Esophagus muscularis mucosa (tissue), 4 donors: ENCODE results near the gene CSTF2T. TPM values are rescaled to one million over a fixed set of nuclear protein-coding genes. Genes with fewer than 3 reads are reported as not detected.

ENCODE experiments used
- DNase-seq: peaks from one replicate; pipeline ENCODE4 v3.0.0-alpha.2; 2017; ENCODE audit errors: extremely low spot score
- H3K27ac ChIP-seq, 4 donors: fragments of 200-600 bp; sonication (generic); replicated peaks in 1 of 4; 1 replicate in 3 of 4; 2 replicates in 1 of 4; pipeline ENCODE4 v1.5.1; 2016 to 2019; ENCODE audit warnings: mild to moderate bottlenecking in 1 of 4
- H3K27me3 ChIP-seq, 4 donors: fragments of 200-600 bp; sonication (generic); one replicate each; pipeline versions ENCODE4 v1.5.1 to v1.6.0; 2016 to 2019
- H3K36me3 ChIP-seq, 4 donors: fragments of 200-600 bp; sonication (generic); one replicate each; pipeline ENCODE4 v1.5.1; 2016 to 2019
- H3K4me1 ChIP-seq, 4 donors: fragments of 200-600 bp; sonication (generic); one replicate each; pipeline ENCODE4 v1.5.1; 2016 to 2019
- H3K4me3 ChIP-seq, 4 donors: fragments of 200-600 bp; sonication (generic); 1 replicate in 2 of 4; 2 replicates in 2 of 4; pipeline ENCODE4 v1.5.1; 2016 to 2019; ENCODE audit warnings: mild to moderate bottlenecking in 4 of 4, moderate library complexity in 1 of 4
- H3K9me3 ChIP-seq, 4 donors: fragments of 200-600 bp; sonication (generic); 1 replicate in 3 of 4; 2 replicates in 1 of 4; pipeline ENCODE4 v1.5.1; 2016 to 2019
- EP300 ChIP-seq: sonication (generic); formaldehyde crosslinking; IDR thresholded peaks from one replicate; pipeline ENCODE4 v1.6.1; 2017; ENCODE audit warnings: antibody characterized with exemption
- POLR2A ChIP-seq: fragments of 450-650 bp; IDR thresholded peaks from one replicate; pipeline ENCODE4 v1.6.1; 2017; ENCODE audit warnings: antibody characterized with exemption, moderate library complexity, mild to moderate bottlenecking, low read depth
- POLR2AphosphoS5 ChIP-seq, 2 donors: sonication (generic); formaldehyde crosslinking; IDR thresholded peaks; one replicate each; pipeline ENCODE4 v1.6.1; 2017; ENCODE audit warnings: antibody characterized with exemption in 2 of 2
- WGBS: methylation state at CpG from one replicate; pipeline ENCODE4 v1.1.5; 2018; 5-methylcytosine and 5-hydroxymethylcytosine counted together
- intact Hi-C: fragments of 100-400 bp; cut with DNase I; formaldehyde crosslinking; loops from one replicate; pipeline ENCODE4 v1.15.1; 2023
- total RNA-seq, 4 donors: library from RNA; depleted of rRNA; stranded (reverse); fragments of >200 nt; gene quantifications; one replicate each; pipeline versions ENCODE4 v1.1.0 to v1.2.1, GENCODE V29; 2016
- TF ChIP-seq, protein P1 (sequence below), 3 experiments: fragments of 200-600 bp in 2 of 3; fragments of 450-650 bp in 1 of 3; sonication (generic) in 2 of 3; IDR thresholded peaks; one replicate each; pipeline ENCODE4 v1.5.1; 2017 to 2019; ENCODE audit warnings: antibody characterized with exemption in 3 of 3, mild to moderate bottlenecking in 2 of 3, moderate library complexity in 1 of 3

The CSTF2T gene
- total RNA-seq, 4 donors from 2014 or later: 18.3 to 35.1 (median 25.5) TPM

DNA sequence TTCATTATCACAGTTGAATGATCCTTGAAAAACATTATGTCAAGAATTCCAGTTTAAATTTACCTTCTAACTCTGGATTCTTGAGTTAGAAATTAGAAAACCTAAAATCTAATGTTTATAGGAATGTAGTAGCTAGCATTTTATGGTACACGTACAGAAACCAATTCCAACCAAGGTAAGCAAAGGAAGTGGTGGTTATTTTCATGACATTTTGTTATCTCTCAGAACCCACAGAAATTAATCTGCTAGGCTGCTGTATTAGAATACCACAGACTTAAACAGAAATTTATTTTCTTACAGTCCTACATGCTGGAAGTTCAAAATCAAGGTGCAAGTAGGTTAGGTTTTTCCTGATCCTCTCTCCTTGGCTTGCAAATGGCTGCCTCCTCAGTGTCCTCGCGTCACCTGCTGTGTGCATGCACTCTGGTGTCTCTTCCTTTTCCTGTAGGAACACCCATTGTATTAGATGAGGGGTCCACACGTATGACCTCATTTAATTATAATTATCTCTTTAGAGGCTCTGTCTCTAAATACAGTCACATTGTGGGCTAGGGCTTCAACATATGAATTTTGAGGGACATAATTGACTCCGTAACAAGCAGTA lies 8.5 kb upstream of the CSTF2T start:
- H3K27me3 ChIP-seq: no peaks in the 10 kb centered on the region
- H3K4me3 ChIP-seq: peak overlapping the region in 1 of 4 donors; percentile 3
- intact Hi-C loops: loop anchor here (5.0 kb wide), 1 partner anchor 249 kb away; no protein-coding TSS in a partner anchor
- peak overlapping the region; percentile 78 to 86 (median 81) for H3K27ac ChIP-seq
- TF ChIP-seq EP300: no peak
- no peak for TF ChIP-seq POLR2AphosphoS5 (IDR thresholded peaks at IDR 0.05)
- TF ChIP-seq, protein P1, sequence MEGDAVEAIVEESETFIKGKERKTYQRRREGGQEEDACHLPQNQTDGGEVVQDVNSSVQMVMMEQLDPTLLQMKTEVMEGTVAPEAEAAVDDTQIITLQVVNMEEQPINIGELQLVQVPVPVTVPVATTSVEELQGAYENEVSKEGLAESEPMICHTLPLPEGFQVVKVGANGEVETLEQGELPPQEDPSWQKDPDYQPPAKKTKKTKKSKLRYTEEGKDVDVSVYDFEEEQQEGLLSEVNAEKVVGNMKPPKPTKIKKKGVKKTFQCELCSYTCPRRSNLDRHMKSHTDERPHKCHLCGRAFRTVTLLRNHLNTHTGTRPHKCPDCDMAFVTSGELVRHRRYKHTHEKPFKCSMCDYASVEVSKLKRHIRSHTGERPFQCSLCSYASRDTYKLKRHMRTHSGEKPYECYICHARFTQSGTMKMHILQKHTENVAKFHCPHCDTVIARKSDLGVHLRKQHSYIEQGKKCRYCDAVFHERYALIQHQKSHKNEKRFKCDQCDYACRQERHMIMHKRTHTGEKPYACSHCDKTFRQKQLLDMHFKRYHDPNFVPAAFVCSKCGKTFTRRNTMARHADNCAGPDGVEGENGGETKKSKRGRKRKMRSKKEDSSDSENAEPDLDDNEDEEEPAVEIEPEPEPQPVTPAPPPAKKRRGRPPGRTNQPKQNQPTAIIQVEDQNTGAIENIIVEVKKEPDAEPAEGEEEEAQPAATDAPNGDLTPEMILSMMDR (IDR thresholded peaks at IDR 0.05): no peak
- no peak for TF ChIP-seq POLR2A
- H3K9me3 ChIP-seq: no peaks in the 10 kb centered on the region
- DNase-seq: no peak
- no peaks in the 10 kb centered on the region for H3K36me3 ChIP-seq
- WGBS: 86% methylated on average over 5 of the region's 5 CpGs
- peaks cover 28 to 45% (median 40%) of the 10 kb centered on the region in 4 donors for H3K4me1 ChIP-seq

- intact Hi-C loops: loop anchor here (5.0 kb wide), 1 partner anchor 250 kb away; no protein-coding TSS in a partner anchor
- peaks cover 28 to 45% (median 40%) of the 10 kb centered on the region in 4 donors for H3K4me1 ChIP-seq
- no peak for DNase-seq
- H3K4me3 ChIP-seq: peak overlapping the region in 1 of 4 donors; percentile 3
- H3K27ac ChIP-seq: peak overlapping the region; percentile 78 to 86 (median 81)
- TF ChIP-seq EP300 (peak; percentile 59), POLR2A (no peak), POLR2AphosphoS5 (IDR thresholded peaks at IDR 0.05) (peak; percentile 33 to 49)
- TF ChIP-seq, protein P1 (IDR thresholded peaks at IDR 0.05): no peak
- H3K27me3 ChIP-seq: no peaks in the 10 kb centered on the region
- no peaks in the 10 kb centered on the region for H3K36me3 ChIP-seq
- no peaks in the 10 kb centered on the region for H3K9me3 ChIP-seq
- WGBS: 57% methylated on average over 6 of the region's 6 CpGs
These were observed 8.0 kb upstream of the CSTF2T start for GRCh38 chr10:51707392-51707791.

- Histone ChIP-seq H3K4me3 (no peak overlapping the region), H3K4me1 (peaks cover 28 to 45% (median 40%) of the 10 kb centered on the region in 4 donors), H3K27me3 (no peaks in the 10 kb centered on the region), H3K36me3 (no peaks in the 10 kb centered on the region), H3K9me3 (no peaks in the 10 kb centered on the region), H3K27ac (peak overlapping the region; percentile 78 to 86 (median 81))
- no peak for DNase-seq
- TF ChIP-seq EP300: no peak
- TF ChIP-seq POLR2A: no peak
- TF ChIP-seq, protein P1 (IDR thresholded peaks at IDR 0.05): no peak
- peak; percentile 54 to 80 for TF ChIP-seq POLR2AphosphoS5 (IDR thresholded peaks at IDR 0.05)
- WGBS: 49% methylated on average over 3 of the region's 3 CpGs
- intact Hi-C loops: loop anchor here (5.0 kb wide), 1 partner anchor 251 kb away; no protein-coding TSS in a partner anchor
These were observed 6.8 kb upstream of the CSTF2T start for GRCh38 chr10:51706225-51706624.

DNA sequence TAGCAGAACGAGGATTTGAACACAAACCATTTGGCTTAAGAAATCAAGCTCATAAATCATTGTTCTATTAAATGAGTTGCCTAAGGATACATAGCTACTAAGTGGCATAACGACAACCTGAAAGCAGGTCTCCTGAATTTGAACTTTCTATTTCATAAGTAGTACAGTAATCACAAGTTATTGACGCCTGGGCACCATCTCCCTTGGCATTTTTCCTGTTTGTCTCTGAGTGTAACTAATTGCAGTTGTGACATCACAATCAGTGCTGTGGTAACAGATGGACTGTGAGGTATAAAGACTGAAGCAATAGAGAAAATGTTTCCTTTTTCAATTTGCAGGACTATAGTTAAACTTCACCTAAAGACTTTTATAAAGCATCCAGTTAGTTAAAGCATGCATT lies 6.4 kb upstream of the CSTF2T start:
- Histone ChIP-seq H3K36me3 (no peaks in the 10 kb centered on the region), H3K27me3 (no peaks in the 10 kb centered on the region), H3K9me3 (no peaks in the 10 kb centered on the region), H3K27ac (peak overlapping the region; percentile 78 to 86 (median 81)), H3K4me3 (no peak overlapping the region), H3K4me1 (peaks cover 28 to 45% (median 41%) of the 10 kb centered on the region in 4 donors)
- TF ChIP-seq, protein P1 (IDR thresholded peaks at IDR 0.05): no peak
- TF ChIP-seq EP300 (no peak), POLR2AphosphoS5 (IDR thresholded peaks at IDR 0.05) (no peak), POLR2A (no peak)
- 54% methylated on average over 3 of the region's 3 CpGs for WGBS
- intact Hi-C loops: loop anchor here (5.0 kb wide), 1 partner anchor 252 kb away; no protein-coding TSS in a partner anchor
- no peak for DNase-seq
